GM06990 (cell line): ENCODE measurements around the gene BNC2.

Experiments used
- DNase-seq: peaks from one replicate; pipeline ENCODE4 v3.0.0-alpha.2; 2011; ENCODE audit not compliant: insufficient read length; ENCODE audit errors: extremely low read depth
- H3K27me3 ChIP-seq: replicated peaks from 2 replicates; pipeline ENCODE4 v1.6.0; 2011; ENCODE audit warnings: low read length; ENCODE audit not compliant: control insufficient read depth, insufficient read depth
- H3K36me3 ChIP-seq: 2 replicates; pipeline ENCODE4 v1.5.1; 2011; ENCODE audit warnings: low read length; ENCODE audit not compliant: control insufficient read depth, insufficient read depth
- H3K4me3 ChIP-seq: replicated peaks from 2 replicates; pipeline ENCODE4 v1.5.1; 2011; ENCODE audit warnings: low read depth, mild to moderate bottlenecking, control low read depth, low read length
- TF ChIP-seq, protein P1 (sequence below): IDR thresholded peaks from 2 replicates; pipeline ENCODE4 v1.5.1; 2011; ENCODE audit warnings: low read length, control low read depth, mild to moderate bottlenecking, inconsistent platforms; ENCODE audit not compliant: insufficient read depth, poor library complexity, severe bottlenecking

The BNC2 gene

DNA sequence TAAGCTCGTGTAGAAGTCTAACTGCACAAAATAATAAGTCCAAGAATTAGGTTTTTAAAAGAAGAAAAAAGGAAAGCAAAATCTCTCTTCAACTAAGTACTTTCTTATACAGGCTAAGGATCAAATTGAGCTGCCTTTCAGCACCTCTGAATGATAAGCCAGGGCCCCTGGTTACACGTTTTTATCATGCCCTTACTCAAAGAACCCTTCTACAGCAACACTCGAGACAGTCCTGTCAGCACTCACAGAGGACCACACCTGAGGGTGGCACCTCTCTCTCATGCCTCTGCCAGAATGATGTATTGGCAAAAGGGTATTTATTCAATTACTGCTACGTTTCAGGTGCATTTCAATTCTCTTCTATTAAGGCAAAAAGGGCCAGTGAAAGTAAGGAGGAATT is 150.5 kb downstream of the BNC2 start:
- TF ChIP-seq, protein P1, sequence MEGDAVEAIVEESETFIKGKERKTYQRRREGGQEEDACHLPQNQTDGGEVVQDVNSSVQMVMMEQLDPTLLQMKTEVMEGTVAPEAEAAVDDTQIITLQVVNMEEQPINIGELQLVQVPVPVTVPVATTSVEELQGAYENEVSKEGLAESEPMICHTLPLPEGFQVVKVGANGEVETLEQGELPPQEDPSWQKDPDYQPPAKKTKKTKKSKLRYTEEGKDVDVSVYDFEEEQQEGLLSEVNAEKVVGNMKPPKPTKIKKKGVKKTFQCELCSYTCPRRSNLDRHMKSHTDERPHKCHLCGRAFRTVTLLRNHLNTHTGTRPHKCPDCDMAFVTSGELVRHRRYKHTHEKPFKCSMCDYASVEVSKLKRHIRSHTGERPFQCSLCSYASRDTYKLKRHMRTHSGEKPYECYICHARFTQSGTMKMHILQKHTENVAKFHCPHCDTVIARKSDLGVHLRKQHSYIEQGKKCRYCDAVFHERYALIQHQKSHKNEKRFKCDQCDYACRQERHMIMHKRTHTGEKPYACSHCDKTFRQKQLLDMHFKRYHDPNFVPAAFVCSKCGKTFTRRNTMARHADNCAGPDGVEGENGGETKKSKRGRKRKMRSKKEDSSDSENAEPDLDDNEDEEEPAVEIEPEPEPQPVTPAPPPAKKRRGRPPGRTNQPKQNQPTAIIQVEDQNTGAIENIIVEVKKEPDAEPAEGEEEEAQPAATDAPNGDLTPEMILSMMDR, result no peak
- no peak overlapping the region for H3K4me3 ChIP-seq

DNA sequence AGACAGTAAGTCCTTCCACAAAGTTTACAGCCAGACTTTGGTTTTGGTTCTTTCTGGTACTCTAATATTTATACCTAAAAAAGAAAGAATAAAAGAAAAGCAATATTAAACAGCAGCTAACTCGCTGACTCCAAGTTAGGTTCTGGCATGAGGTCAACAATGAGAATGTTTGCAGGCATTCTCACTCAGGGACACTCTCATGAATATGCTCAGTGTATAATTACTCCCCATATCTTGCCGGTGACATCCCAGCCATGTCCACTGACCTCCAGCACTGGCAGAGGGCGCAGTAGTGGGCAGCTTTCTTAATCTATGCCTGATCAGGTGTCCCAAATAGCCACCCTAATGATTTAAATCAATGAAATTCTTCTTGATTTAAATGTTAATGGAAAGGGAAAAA is 151.5 kb downstream of the BNC2 start:
- TF ChIP-seq, protein P1, result peak; percentile 3
- DNase-seq, result no peak
- Histone ChIP-seq H3K36me3 (no peaks in the 10 kb centered on the region), H3K4me3 (no peak overlapping the region), H3K27me3 (no peaks in the 10 kb centered on the region)

More for the DNA sequence above, 150.5 kb downstream of the BNC2 start:
- H3K36me3 ChIP-seq, result no peaks in the 10 kb centered on the region
- DNase-seq, result no peak
- H3K27me3 ChIP-seq, result no peaks in the 10 kb centered on the region

DNA sequence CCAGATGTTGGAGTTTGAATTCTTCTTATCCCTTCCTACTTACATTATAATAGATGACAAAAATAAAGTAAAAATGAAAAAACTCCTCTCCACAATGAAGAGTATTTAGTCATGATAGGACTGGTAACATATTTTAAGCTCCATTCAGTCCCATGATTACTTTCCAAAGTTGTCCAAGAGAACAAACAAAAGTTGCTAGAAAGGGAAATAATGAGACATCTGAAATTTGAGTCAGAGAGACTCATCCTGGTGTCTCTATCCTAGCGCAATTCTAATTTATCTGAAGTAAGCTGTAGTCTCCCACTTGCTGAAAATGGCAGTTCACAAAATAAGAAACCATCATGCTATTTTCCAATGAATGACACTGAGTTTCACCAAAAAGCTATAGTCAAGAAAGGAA is 152.2 kb downstream of the BNC2 start:
- Histone ChIP-seq H3K27me3 (no peaks in the 10 kb centered on the region), H3K4me3 (no peak overlapping the region), H3K36me3 (no peaks in the 10 kb centered on the region)
- TF ChIP-seq, protein P1, result no peak
- no peak for DNase-seq

DNA sequence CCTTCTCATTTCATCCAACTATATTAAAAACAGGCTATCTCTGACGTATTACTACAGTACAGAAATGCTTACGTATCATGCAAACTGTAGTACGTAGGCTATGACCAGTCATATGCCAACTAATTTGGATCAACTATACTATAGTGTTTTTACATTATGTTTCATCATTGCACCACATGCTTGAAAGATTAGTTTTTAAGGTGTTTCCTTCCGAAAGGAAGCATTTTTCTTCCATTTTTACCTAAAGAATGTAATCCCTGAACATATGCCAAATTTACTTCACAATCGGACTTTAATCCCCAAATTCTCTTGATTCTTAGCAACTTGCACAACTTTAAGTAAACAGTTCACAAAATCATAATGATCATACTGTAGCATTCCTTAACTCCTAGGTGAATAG is 153.9 kb downstream of the BNC2 start:
- TF ChIP-seq, protein P1, result no peak
- no peaks in the 10 kb centered on the region for H3K36me3 ChIP-seq
- H3K27me3 ChIP-seq, result no peaks in the 10 kb centered on the region
- H3K4me3 ChIP-seq, result no peak overlapping the region
- DNase-seq, result no peak

DNA sequence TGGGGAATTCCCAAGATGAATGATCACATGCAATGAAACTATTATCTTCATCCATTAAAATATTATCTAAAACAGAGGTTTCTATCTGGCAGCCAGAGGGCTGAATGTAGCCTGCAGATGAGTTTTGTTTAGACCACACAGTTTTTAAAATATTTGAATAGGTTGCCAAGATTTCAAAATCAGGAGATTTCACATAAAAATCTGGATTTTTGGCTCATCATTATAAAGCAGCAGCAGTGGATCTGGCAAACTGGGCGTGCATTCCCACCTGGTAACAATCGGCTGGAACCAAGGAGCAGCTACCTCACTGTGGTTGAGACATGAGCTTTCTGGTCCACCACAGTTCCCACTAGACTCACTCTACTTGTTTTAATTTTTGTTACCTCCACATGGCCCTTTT is 155.1 kb downstream of the BNC2 start:
- Histone ChIP-seq H3K27me3 (no peaks in the 10 kb centered on the region), H3K36me3 (no peaks in the 10 kb centered on the region), H3K4me3 (no peak overlapping the region)
- DNase-seq, result no peak
- TF ChIP-seq, protein P1, result no peak

DNA sequence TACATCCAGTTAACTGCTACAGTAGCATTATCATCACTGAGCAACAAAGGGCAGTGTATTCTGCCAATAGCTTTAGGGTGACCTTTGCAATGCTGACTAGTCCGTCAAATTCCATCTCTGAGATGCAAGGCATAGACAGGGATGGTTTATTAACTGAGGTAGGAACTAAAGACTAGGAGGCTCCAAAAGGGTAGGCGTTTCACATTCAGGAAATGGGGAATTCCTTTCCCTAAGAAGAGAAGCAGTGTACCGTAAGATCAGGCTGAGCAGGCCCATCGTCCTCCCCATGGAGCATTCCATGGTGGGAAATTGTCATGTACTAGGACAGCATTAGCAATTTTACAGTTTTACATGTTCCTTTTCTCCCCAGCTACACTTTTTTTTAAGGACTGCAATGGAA is 157.7 kb downstream of the BNC2 start:
- TF ChIP-seq, protein P1, result no peak
- DNase-seq, result no peak
- Histone ChIP-seq H3K4me3 (no peak overlapping the region), H3K27me3 (no peaks in the 10 kb centered on the region), H3K36me3 (no peaks in the 10 kb centered on the region)
